ENCODE data around the gene FARS2.

- TF ChIP-seq POLR2A (IDR thresholded peaks at IDR 0.05; ENCODE audit: low read length) (no peak), GATA1 (IDR thresholded peaks at IDR 0.05; ENCODE audit: low read depth, low read length) (no peak)
Observed at GRCh38 chr6:5259428-5259827, 1.9 kb upstream of the FARS2 start.
